ENCODE measurements around the gene GRK5. TPM values are rescaled to one million over a fixed set of nuclear protein-coding genes. Genes with fewer than 3 reads are reported as not detected.
A peak's percentile ranks its signal among the peaks of the same experiment; 100 is the strongest.

Gene GRK5
- 56.5 TPM for polyA plus RNA-seq (2013, experiment 1 of 2)
- polyA plus RNA-seq (2013, experiment 2 of 2): 57.3 TPM

DNA sequence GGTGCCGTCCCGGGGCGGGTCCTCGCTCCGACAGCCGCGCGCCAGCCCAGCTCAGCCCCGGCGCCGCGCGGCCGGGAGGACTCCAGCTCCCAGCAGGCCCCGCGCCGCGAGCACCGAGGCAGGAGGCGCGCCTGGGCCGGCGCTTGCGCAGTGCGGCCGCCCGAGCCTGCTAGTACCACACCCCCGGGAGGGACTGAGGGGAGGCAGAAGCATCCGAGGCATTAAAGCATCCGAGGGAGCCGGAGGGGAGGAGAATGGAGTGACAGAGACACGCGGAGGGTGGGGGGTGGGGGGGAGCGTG, at the start of gene GRK5:
TSS of gene GRK5 (plus strand) at position 206 of the 301 bp plus-strand sequence. CDS start 347 bp downstream, outside the sequence.
- H2BK15ac ChIP-seq (ENCODE audit: low read depth, poor library complexity, severe bottlenecking): peak within 1 kb of the TSS; percentile 69

DNA sequence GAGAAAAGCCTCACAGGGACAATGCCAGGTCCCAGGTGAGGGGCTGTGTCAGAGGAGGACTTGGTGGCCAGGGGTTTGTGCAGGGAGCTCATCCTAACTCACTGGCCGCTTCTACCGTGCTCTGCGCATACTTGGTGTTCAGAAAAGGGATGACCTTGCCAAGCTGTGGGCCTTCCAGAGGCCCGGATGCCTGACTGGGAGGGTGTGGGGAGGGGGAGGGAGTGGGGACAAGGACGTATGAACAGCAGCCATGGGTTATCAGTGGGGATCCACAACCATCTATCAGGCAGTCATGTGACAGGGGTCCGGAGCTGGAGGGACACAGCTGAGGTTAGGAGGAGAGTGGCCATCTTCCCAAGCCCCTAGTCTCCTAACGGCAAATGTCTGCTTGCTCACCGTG, 48.0 kb upstream of the GRK5 start:
- Histone ChIP-seq H3K4ac (ENCODE audit: low read depth in 1 of 2, low read length in 2 of 2) (no peak overlapping the region), H3K9ac (ENCODE audit: low read length) (no peak overlapping the region), H3K18ac (ENCODE audit: low read depth in 1 of 2, low read length in 2 of 2) (no peak overlapping the region), H3K36me3 (ENCODE audit: control insufficient read depth in 1 of 2, insufficient read depth in 2 of 2, low read depth in 1 of 2, low read length in 2 of 2) (peaks cover 28 to 52% of the 10 kb centered on the region in 2 experiments), H2BK12ac (ENCODE audit: low read length in 2 of 2) (no peak overlapping the region), H2BK15ac (ENCODE audit: low read depth, poor library complexity, severe bottlenecking) (no peak overlapping the region), H2AK5ac (ENCODE audit: low read length, severe bottlenecking) (no peak overlapping the region), H3K9me3 (ENCODE audit: control insufficient read depth, low read length) (no peaks in the 10 kb centered on the region), H3K4me3 (ENCODE audit: insufficient read depth in 1 of 2, low read depth in 1 of 2, low read length in 2 of 2) (no peak overlapping the region), H3K23ac (ENCODE audit: low read length in 2 of 2) (no peak overlapping the region), H3K14ac (ENCODE audit: low read length in 2 of 2) (no peak overlapping the region), H3K27ac (ENCODE audit: low read length, poor library complexity, severe bottlenecking) (no peak overlapping the region), H3K79me1 (replicated peaks; ENCODE audit: low read length, poor library complexity, severe bottlenecking) (peaks cover under 1% of the 10 kb centered on the region), H4K8ac (ENCODE audit: low read length) (no peak overlapping the region), H2AFZ (ENCODE audit: low read depth, low read length) (no peak overlapping the region), H3K4me1 (ENCODE audit: control insufficient read depth, insufficient read depth, low read depth, low read length) (peaks cover 1% of the 10 kb centered on the region), H4K91ac (ENCODE audit: low read length) (no peak overlapping the region), H2BK5ac (ENCODE audit: low read depth, low read length, poor library complexity, severe bottlenecking) (no peak overlapping the region), H3K4me2 (ENCODE audit: low read length, poor library complexity, severe bottlenecking) (no peak overlapping the region), H3K27me3 (ENCODE audit: control insufficient read depth in 1 of 2, insufficient read depth in 1 of 2, low read length in 2 of 2) (no peaks in the 10 kb centered on the region), H2BK120ac (ENCODE audit: low read depth, low read length) (no peak overlapping the region)
- 77% methylated on average over 8 of the region's 8 CpGs for WGBS
- no peak for DNase-seq

More for the DNA sequence above, at the start of gene GRK5:
- H3K9me3 ChIP-seq (ENCODE audit: control insufficient read depth, low read length): no peaks in the 10 kb centered on the region
- H3K18ac ChIP-seq (ENCODE audit: low read depth in 1 of 2, low read length in 2 of 2): peak within 1 kb of the TSS; percentile 99
- no peaks in the 10 kb centered on the region for H3K27me3 ChIP-seq (ENCODE audit: control insufficient read depth in 1 of 2, insufficient read depth in 1 of 2, low read length in 2 of 2)
- H3K79me1 ChIP-seq (replicated peaks; ENCODE audit: low read length, poor library complexity, severe bottlenecking): peaks cover 8% of the 10 kb centered on the region
- no peak within 1 kb of the TSS for H2AK5ac ChIP-seq (ENCODE audit: low read length, severe bottlenecking)
- H3K27ac ChIP-seq (ENCODE audit: low read length, poor library complexity, severe bottlenecking): peak within 1 kb of the TSS; percentile 45
- peak within 1 kb of the TSS; percentile 99 for H3K23ac ChIP-seq (ENCODE audit: low read length in 2 of 2)
- peak within 1 kb of the TSS; percentile 97 for H4K91ac ChIP-seq (ENCODE audit: low read length)
- H4K8ac ChIP-seq (ENCODE audit: low read length): peak within 1 kb of the TSS; percentile 59
- 0% methylated on average over 33 of the region's 34 CpGs for WGBS
- H3K4ac ChIP-seq (ENCODE audit: low read depth in 1 of 2, low read length in 2 of 2): peak within 1 kb of the TSS; percentile 95 to 98
- peaks cover 10% of the 10 kb centered on the region for H3K4me1 ChIP-seq (ENCODE audit: control insufficient read depth, insufficient read depth, low read depth, low read length)
- H3K9ac ChIP-seq (ENCODE audit: low read length): peak within 1 kb of the TSS; percentile 88
- H2BK12ac ChIP-seq (ENCODE audit: low read length in 2 of 2): peak within 1 kb of the TSS; percentile 2 to 88
- H2AFZ ChIP-seq (ENCODE audit: low read depth, low read length): no peak within 1 kb of the TSS
- H3K14ac ChIP-seq (ENCODE audit: low read length in 2 of 2): peak within 1 kb of the TSS; percentile 80 to 99
- peak within 1 kb of the TSS; percentile 100 for H3K4me2 ChIP-seq (ENCODE audit: low read length, poor library complexity, severe bottlenecking)
- H2BK5ac ChIP-seq (ENCODE audit: low read depth, low read length, poor library complexity, severe bottlenecking): peak within 1 kb of the TSS; percentile 79
- H3K4me3 ChIP-seq (ENCODE audit: insufficient read depth in 1 of 2, low read depth in 1 of 2, low read length in 2 of 2): peak within 1 kb of the TSS; percentile 77 to 89
- no peaks in the 10 kb centered on the region for H3K36me3 ChIP-seq (ENCODE audit: control insufficient read depth in 1 of 2, insufficient read depth in 2 of 2, low read depth in 1 of 2, low read length in 2 of 2)
- peak within 1 kb of the TSS; percentile 91 for H2BK120ac ChIP-seq (ENCODE audit: low read depth, low read length)
- DNase-seq: peak; percentile 98

DNA sequence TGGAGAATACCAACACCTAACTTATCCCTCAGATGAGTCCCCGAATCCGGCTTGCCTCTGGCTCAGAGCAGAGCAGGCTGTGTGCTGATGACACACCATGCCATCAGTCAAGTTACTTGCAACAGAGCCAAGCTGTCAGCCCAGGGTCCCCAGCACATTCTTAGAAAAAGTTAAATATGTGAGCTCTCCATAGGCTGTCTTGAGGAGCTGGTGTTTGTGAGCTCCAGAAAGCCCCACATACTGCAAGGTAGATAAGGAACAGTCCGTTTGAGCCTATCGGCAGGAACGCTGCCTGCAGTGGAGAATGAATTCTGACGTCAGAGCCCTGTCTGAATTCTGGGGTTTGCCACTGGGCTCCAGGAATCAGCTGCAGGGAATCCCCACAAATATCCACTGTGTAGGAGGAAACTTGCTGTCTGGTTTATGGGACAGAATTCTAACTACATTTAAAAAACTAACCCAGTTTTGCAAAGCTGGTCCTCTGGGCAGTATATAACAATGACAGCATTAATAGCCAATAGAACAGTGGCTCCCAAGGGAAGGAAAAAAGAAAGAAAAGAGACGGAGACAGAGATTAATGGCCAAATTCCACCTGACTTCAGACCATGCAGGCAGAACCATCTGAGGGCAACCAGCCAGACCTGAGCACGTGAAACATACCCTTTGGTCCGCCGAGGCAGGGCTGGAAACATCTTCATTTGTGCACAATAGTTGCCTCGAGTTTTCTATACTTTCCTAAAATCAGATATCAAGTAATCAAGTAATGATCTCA, 45.5 kb upstream of the GRK5 start:
- no peaks in the 10 kb centered on the region for H3K9me3 ChIP-seq (ENCODE audit: control insufficient read depth, low read length)

DNA sequence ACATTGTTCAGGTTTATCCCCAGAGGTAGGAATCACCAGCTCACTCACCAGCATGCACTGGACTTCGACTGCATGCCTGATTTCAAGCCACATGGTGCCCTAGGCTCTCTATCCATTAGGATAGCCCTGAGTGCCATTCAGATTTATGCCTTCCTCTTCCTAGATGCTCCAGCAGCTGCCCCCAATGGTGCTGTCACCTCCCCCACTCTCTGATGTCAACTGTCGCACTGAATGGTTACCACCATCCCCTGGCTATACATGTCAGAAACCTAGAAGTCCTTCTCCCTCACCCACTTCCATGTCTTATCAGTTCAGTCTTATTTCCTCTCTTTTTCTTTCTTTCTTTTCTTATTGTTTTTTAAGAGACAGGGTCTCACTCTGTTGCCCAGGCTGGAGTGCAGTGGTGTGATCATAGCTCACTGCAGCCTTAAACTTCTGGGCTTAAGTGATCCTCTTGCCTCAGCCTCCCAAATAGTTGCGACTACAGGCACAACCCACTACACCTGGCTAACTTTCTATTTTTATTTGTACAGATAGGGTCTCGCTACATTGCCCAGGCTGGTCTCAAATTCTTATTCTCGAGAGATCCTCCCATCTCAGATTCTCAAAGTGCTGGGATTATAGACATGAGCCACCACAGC, 44.8 kb upstream of the GRK5 start:
- WGBS: 95% methylated on average over 5 of the region's 5 CpGs
- H3K27me3 ChIP-seq (ENCODE audit: control insufficient read depth in 1 of 2, insufficient read depth in 1 of 2, low read length in 2 of 2): no peaks in the 10 kb centered on the region

More for the DNA sequence above, 45.5 kb upstream of the GRK5 start:
- peaks cover 8% of the 10 kb centered on the region for H3K79me1 ChIP-seq (replicated peaks; ENCODE audit: low read length, poor library complexity, severe bottlenecking)
- no peak overlapping the region for H3K27ac ChIP-seq (ENCODE audit: low read length, poor library complexity, severe bottlenecking)
- H2BK12ac ChIP-seq (ENCODE audit: low read length in 2 of 2): no peak overlapping the region
- H3K18ac ChIP-seq (ENCODE audit: low read depth in 1 of 2, low read length in 2 of 2): no peak overlapping the region
- H4K91ac ChIP-seq (ENCODE audit: low read length): no peak overlapping the region
- no peak overlapping the region for H3K4me3 ChIP-seq (ENCODE audit: insufficient read depth in 1 of 2, low read depth in 1 of 2, low read length in 2 of 2)
- no peaks in the 10 kb centered on the region for H3K27me3 ChIP-seq (ENCODE audit: control insufficient read depth in 1 of 2, insufficient read depth in 1 of 2, low read length in 2 of 2)
- H2BK120ac ChIP-seq (ENCODE audit: low read depth, low read length): no peak overlapping the region
- peaks cover 9% of the 10 kb centered on the region for H3K4me1 ChIP-seq (ENCODE audit: control insufficient read depth, insufficient read depth, low read depth, low read length)
- H3K9ac ChIP-seq (ENCODE audit: low read length): no peak overlapping the region
- H3K23ac ChIP-seq (ENCODE audit: low read length in 2 of 2): no peak overlapping the region
- H3K4me2 ChIP-seq (ENCODE audit: low read length, poor library complexity, severe bottlenecking): no peak overlapping the region
- no peak overlapping the region for H3K14ac ChIP-seq (ENCODE audit: low read length in 2 of 2)
- no peak overlapping the region for H2BK5ac ChIP-seq (ENCODE audit: low read depth, low read length, poor library complexity, severe bottlenecking)
- DNase-seq: peak; percentile 59
- H3K36me3 ChIP-seq (ENCODE audit: control insufficient read depth in 1 of 2, insufficient read depth in 2 of 2, low read depth in 1 of 2, low read length in 2 of 2): peaks cover 19 to 30% of the 10 kb centered on the region in 2 experiments
- 75% methylated on average over 11 of the region's 11 CpGs for WGBS
- H4K8ac ChIP-seq (ENCODE audit: low read length): no peak overlapping the region
- no peak overlapping the region for H2AFZ ChIP-seq (ENCODE audit: low read depth, low read length)
- H3K4ac ChIP-seq (ENCODE audit: low read depth in 1 of 2, low read length in 2 of 2): no peak overlapping the region
- no peak overlapping the region for H2AK5ac ChIP-seq (ENCODE audit: low read length, severe bottlenecking)
- no peak overlapping the region for H2BK15ac ChIP-seq (ENCODE audit: low read depth, poor library complexity, severe bottlenecking)

More for the DNA sequence above, 44.8 kb upstream of the GRK5 start:
- Histone ChIP-seq H2AK5ac (ENCODE audit: low read length, severe bottlenecking) (no peak overlapping the region), H3K23ac (ENCODE audit: low read length in 2 of 2) (no peak overlapping the region), H3K14ac (ENCODE audit: low read length in 2 of 2) (no peak overlapping the region), H3K4ac (ENCODE audit: low read depth in 1 of 2, low read length in 2 of 2) (no peak overlapping the region), H3K4me3 (ENCODE audit: insufficient read depth in 1 of 2, low read depth in 1 of 2, low read length in 2 of 2) (no peak overlapping the region), H2BK5ac (ENCODE audit: low read depth, low read length, poor library complexity, severe bottlenecking) (no peak overlapping the region), H3K36me3 (ENCODE audit: control insufficient read depth in 1 of 2, insufficient read depth in 2 of 2, low read depth in 1 of 2, low read length in 2 of 2) (peaks cover 19 to 34% of the 10 kb centered on the region in 2 experiments), H4K91ac (ENCODE audit: low read length) (no peak overlapping the region), H2AFZ (ENCODE audit: low read depth, low read length) (no peak overlapping the region), H3K4me2 (ENCODE audit: low read length, poor library complexity, severe bottlenecking) (no peak overlapping the region), H2BK120ac (ENCODE audit: low read depth, low read length) (no peak overlapping the region), H4K8ac (ENCODE audit: low read length) (no peak overlapping the region), H2BK12ac (ENCODE audit: low read length in 2 of 2) (no peak overlapping the region), H3K79me1 (replicated peaks; ENCODE audit: low read length, poor library complexity, severe bottlenecking) (peaks cover 8% of the 10 kb centered on the region), H3K9me3 (ENCODE audit: control insufficient read depth, low read length) (no peaks in the 10 kb centered on the region), H3K27ac (ENCODE audit: low read length, poor library complexity, severe bottlenecking) (no peak overlapping the region), H2BK15ac (ENCODE audit: low read depth, poor library complexity, severe bottlenecking) (no peak overlapping the region), H3K4me1 (ENCODE audit: control insufficient read depth, insufficient read depth, low read depth, low read length) (peaks cover 9% of the 10 kb centered on the region), H3K18ac (ENCODE audit: low read depth in 1 of 2, low read length in 2 of 2) (no peak overlapping the region), H3K9ac (ENCODE audit: low read length) (no peak overlapping the region)
- DNase-seq: no peak

Measured in mesenchymal stem cell (in vitro differentiated cells and primary cell).